Head of caudate nucleus (tissue), 42 donors: ENCODE data around the gene FAM83G.

Experiments
- DNase-seq, 42 donors: peaks; one replicate each; pipeline versions ENCODE4 v3.0.0 to v3.0.0-alpha.2; 2020 to 2021; ENCODE audit warnings: mixed read lengths in 7 of 42
- intact Hi-C: fragments of 100-400 bp; cut with DNase I; formaldehyde crosslinking; loops from one replicate; pipeline ENCODE4 v1.15.0; 2022

FAM83G gene

DNA sequence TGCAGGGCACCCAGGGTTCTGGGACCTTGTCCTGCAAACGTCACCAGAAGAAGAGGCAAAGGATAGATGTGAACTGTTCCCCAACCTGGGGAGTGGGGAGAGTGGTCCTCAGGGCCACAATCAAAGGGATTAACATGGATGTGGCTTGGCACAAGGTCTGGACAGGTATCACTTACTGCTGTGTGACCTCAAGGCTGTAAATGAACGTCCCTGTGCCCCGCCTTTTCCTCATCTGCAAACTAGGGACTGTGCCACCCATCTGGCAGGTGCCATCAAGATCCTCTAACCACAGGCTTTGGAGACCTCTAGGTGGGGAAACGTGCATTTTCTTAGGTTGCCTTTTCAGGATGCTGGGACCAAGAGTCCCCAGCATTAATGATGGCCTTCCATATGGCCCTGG lies 27.5 kb downstream of the FAM83G start:
- no peak for DNase-seq
- intact Hi-C loops = no loop called here

DNA sequence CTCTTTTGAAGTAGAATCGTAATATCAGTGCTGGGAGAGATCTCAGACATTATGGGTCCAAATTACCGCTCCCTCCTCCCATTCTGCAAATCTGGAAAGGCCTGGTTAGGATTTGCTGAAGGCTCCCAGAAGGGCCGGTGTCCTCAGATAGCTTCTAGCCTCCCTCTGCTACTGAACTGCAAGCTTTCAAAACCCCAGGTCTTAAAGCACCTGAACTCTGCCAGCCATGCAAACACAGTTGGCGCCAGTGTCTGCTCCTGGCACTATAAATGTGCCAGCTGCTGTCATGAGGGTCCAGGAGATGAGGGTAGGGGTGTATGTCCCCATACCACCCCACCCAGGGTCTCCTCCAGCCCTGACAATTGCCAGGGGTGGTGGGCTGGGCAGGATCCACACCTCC lies 28.4 kb downstream of the FAM83G start:
- intact Hi-C loops = no loop called here

GRCh38 chr17:18975597-18975996 lies 29.0 kb downstream of the FAM83G start:
- intact Hi-C loops = no loop called here

More for the DNA sequence above, 28.4 kb downstream of the FAM83G start:
- DNase-seq = no peak

DNA sequence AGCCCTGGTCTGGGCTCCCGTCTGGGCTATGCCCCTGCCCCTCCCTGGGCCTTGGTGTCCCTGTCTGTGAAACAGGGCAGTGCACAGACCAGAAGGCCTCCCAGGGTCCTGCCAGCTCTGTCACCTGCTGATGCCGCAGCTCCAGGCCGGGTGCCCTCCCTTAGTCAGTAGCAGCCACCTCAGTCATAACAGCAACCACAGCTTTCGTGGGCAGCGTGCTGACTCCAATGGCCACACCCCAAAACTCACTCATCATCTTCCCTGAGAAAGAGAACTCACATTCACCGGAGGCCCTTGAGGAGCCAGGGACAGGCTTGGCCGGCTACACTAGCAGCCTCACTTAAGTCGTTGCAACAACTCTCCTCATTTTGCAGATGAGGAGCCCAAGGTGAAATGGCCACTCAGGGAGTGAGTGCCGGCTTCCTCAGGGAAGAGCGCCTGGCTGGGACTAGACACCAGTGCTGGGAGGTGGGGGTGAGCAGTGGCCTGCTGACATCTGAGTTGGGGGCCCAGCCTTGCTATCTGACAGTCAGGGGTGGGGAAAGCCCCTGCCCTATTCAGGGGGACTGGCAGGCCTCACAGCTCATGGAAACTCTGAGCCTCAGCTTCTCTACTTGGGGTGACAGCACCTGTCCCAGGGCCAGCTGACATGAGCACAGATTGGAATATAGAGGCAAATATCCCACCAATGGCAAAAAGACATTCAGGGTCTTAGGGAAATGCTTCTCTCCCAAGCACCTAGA lies 30.0 kb downstream of the FAM83G start:
- intact Hi-C loops = no loop called here
- DNase-seq = no peak

More at GRCh38 chr17:18975597-18975996, 29.0 kb downstream of the FAM83G start:
- DNase-seq = no peak

- DNase-seq = no peak
- intact Hi-C loops = no loop called here
These were observed 32.8 kb downstream of the FAM83G start for GRCh38 chr17:18971801-18972200.

- intact Hi-C loops = no loop called here
- DNase-seq = no peak
These were observed 33.7 kb downstream of the FAM83G start for GRCh38 chr17:18970582-18971480.

GRCh38 chr17:18968945-18969887 lies 35.3 kb downstream of the FAM83G start:
- intact Hi-C loops = no loop called here
- no peak for DNase-seq

- DNase-seq = no peak
- intact Hi-C loops = no loop called here
These were observed 36.2 kb downstream of the FAM83G start for GRCh38 chr17:18968345-18968744.

GRCh38 chr17:18967916-18968315 lies 36.6 kb downstream of the FAM83G start:
- intact Hi-C loops = no loop called here
- no peak for DNase-seq

GRCh38 chr17:18966831-18967624 lies 37.5 kb downstream of the FAM83G start:
- DNase-seq = peak in 1 of 42 donors; percentile 3
- intact Hi-C loops = no loop called here

- no peak for DNase-seq
- intact Hi-C loops = no loop called here
These were observed 38.9 kb downstream of the FAM83G start for GRCh38 chr17:18965530-18966236.

- intact Hi-C loops = no loop called here
- DNase-seq = no peak
These were observed 40.0 kb downstream of the FAM83G start for GRCh38 chr17:18964550-18964949.

DNA sequence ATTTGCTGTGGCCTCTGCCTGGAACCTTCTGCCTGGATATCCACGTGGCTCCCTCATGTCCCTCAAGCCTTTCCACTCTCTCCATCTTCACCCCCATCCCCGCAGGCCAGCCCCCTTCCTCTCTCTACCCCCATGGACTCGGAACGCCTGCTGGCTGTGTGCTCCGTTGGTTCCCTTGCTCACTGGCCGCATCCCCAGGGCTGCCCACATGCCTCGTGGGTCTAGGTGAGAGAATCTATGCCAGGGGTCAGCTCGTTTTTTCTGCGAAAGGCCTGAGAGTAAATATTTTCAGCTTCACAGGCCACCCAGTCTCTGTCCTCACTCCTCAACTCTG lies 40.6 kb downstream of the FAM83G start:
- intact Hi-C loops = no loop called here
- DNase-seq = no peak

DNA sequence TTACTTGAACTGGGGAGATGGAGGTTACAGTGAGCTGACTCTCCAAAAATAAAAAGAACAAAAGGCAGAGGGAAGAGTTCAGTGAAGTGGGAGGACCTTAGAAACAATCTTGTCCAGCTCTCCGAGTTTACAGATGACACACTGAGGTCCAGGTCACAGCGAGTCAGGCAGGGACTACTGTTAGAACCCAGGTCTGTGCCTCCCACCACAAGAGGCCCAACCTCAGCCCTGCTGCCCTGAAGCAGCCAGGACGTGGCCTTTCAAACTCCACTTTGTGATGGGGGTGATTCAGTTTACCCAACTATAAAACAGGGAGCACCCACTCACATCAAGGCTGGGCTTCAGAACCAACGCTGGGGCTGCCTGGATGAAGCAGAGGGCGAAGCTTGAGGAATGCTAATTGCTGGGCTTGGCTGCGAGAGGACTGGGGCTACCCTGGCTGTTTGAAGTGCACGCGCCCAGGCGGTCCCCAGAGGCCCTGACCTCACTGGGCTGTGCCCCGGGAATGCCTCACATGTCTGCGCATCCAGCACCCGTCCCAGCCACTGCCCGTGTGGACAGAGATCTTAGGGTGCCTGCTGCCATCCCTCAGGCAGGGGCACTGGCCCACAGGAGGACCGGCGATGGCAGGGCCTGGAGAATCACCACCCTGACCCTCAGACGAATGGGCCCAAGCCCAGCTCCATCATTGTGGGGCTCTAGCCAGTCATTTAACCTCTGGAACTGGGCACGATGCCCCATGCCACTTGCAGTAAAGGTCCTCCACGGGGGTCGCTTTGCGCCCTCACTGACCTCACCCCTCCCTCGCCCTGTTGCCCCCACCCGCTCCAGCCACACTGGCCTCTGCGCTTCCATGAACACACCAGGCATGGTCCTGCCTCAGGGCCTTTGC lies 41.2 kb downstream of the FAM83G start:
- no peak for DNase-seq
- intact Hi-C loops = no loop called here

- no peak for DNase-seq
- intact Hi-C loops = no loop called here
These were observed 42.1 kb downstream of the FAM83G start for GRCh38 chr17:18962494-18962815.

DNA sequence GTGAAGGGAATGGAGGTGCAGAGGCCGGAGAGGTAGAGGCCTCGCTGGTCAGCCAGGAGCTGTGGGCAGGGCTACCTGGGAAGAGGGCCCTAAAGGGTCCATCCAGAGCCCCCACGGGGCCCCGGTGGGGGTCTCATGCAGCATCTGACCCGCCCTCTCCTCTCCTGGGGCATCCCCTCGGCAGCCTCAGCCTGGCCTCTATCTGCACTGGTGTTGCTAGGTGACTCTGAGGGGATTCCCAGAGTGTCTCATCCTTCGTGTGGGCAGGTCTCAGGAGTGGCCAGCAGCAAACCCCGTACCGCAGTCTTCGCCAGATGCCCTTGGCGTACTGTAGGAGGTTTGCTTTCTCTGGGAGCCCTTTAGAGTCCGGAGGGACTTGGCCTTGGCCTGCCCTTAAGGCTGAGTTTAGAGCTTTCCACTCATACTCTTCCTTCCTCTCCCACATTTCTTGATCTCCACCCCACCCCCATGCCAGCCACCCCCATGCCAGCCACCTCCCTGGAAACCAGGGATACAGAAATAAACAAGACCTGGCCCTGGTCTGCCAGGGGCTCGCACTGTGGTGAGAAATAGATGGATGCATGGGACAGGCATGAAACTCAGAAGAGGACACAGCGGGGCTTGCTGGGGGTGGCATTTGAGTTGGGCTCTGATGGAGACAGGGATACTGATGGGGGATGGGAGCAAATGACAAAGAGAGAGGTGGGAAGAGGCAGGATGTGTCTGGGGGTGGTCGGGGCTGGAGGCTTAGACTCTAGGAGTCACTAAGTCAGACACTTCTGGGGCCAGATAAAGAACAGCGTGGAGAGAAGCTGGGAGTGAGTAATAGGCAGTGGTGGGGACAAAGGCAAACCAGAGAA lies 42.7 kb downstream of the FAM83G start:
- intact Hi-C loops = no loop called here
- DNase-seq = no peak
